NB4 (cell line): ENCODE results near the gene ZNF160.

Source experiments
- DNase-seq: peaks from one replicate; pipeline ENCODE4 v3.0.0; 2010; ENCODE audit warnings: low read depth
- H3K4me3 ChIP-seq: one replicate; pipeline ENCODE4 v1.5.1; 2011; ENCODE audit warnings: mild to moderate bottlenecking, low read depth, low read length, moderate library complexity
- MYC ChIP-seq: IDR thresholded peaks from 2 replicates; pipeline ENCODE4 v1.6.1; 2011; ENCODE audit warnings: low read depth, low read length
- POLR2A ChIP-seq: IDR thresholded peaks from 2 replicates; pipeline ENCODE4 v1.6.1; 2011; ENCODE audit warnings: mild to moderate bottlenecking; ENCODE audit not compliant: insufficient read length; ENCODE audit errors: extremely low read depth
- TF ChIP-seq, protein P1 (sequence below): IDR thresholded peaks from 2 replicates; pipeline ENCODE4 v1.6.1; 2011; ENCODE audit warnings: low read depth, low read length
- TF ChIP-seq, protein P2 (sequence below): IDR thresholded peaks from one replicate; pipeline ENCODE4 v1.5.1; 2012; ENCODE audit warnings: low read depth, low read length

The ZNF160 gene

GRCh38 chr19:53068199-53068598 lies 35.0 kb downstream of the ZNF160 start:
- DNase-seq = no peak
- H3K4me3 ChIP-seq = no peak overlapping the region
- TF ChIP-seq, protein P1, sequence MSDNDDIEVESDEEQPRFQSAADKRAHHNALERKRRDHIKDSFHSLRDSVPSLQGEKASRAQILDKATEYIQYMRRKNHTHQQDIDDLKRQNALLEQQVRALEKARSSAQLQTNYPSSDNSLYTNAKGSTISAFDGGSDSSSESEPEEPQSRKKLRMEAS = no peak
- TF ChIP-seq POLR2A (no peak), MYC (no peak)
- TF ChIP-seq, protein P2, sequence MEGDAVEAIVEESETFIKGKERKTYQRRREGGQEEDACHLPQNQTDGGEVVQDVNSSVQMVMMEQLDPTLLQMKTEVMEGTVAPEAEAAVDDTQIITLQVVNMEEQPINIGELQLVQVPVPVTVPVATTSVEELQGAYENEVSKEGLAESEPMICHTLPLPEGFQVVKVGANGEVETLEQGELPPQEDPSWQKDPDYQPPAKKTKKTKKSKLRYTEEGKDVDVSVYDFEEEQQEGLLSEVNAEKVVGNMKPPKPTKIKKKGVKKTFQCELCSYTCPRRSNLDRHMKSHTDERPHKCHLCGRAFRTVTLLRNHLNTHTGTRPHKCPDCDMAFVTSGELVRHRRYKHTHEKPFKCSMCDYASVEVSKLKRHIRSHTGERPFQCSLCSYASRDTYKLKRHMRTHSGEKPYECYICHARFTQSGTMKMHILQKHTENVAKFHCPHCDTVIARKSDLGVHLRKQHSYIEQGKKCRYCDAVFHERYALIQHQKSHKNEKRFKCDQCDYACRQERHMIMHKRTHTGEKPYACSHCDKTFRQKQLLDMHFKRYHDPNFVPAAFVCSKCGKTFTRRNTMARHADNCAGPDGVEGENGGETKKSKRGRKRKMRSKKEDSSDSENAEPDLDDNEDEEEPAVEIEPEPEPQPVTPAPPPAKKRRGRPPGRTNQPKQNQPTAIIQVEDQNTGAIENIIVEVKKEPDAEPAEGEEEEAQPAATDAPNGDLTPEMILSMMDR = no peak

- DNase-seq = no peak
- TF ChIP-seq, protein P1 = no peak
- TF ChIP-seq POLR2A (no peak), MYC (no peak)
- TF ChIP-seq, protein P2 = no peak
- no peak overlapping the region for H3K4me3 ChIP-seq
Observed at GRCh38 chr19:53057904-53058580, 45.2 kb downstream of the ZNF160 start.

DNA sequence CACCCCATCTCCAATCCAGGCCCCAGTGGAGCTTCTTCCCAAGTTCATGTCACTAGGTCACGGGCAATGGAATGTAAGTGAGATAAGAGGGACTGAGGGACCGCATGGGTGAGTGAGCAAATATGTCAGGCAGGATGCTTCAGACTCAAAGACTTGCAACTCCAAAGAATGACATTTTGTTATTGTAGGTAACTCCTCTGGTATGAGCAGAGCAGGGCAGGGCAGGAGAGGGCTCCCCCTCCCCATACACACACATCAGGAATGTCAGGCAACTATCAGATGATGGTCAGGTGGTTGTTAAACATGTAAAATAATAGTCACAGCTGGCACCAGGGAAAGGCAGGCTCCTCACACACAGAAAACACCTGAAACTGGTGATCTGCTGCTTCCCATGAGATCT lies 48.1 kb downstream of the ZNF160 start:
- DNase-seq = no peak
- no peak overlapping the region for H3K4me3 ChIP-seq
- TF ChIP-seq, protein P2 = no peak
- no peak for TF ChIP-seq POLR2A
- TF ChIP-seq, protein P1 = no peak
- no peak for TF ChIP-seq MYC

DNA sequence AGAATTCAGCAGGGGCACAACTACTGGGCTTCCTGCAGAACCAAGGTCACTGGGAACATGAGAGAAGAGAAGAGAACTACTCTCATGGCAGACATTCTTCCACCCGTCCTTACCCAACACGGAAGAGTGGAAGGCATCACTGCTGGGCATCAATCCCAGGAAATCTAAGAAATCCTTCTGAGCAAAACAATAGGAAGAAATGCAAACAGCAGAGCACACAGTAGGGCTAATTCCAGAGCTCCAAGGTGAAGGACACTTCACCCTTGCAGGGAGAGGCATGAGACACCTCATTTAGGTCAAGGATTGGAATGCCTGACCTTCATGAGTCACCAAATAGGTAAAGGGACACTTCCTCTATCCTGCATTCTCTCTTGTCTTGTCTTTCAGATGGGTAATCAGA lies 55.8 kb downstream of the ZNF160 start:
- TF ChIP-seq, protein P2 = no peak
- TF ChIP-seq MYC (no peak), POLR2A (no peak)
- TF ChIP-seq, protein P1 = no peak
- no peak for DNase-seq
- no peak overlapping the region for H3K4me3 ChIP-seq

GRCh38 chr19:53045536-53045935 lies 57.7 kb downstream of the ZNF160 start:
- no peak overlapping the region for H3K4me3 ChIP-seq
- DNase-seq = no peak
- TF ChIP-seq, protein P1 = no peak
- TF ChIP-seq, protein P2 = no peak
- TF ChIP-seq MYC (no peak), POLR2A (no peak)
